NCI-H345 treated with DMSO at 0.1 percent for 48 hours (cell line): ENCODE data around the gene B4GALT6.

Experiments used
- DNase-seq: peaks from one replicate; lab custom pipeline; 2025; ENCODE audit not compliant: unreplicated experiment; lab: John Stamatoyannopoulos, UW

Gene B4GALT6

DNA sequence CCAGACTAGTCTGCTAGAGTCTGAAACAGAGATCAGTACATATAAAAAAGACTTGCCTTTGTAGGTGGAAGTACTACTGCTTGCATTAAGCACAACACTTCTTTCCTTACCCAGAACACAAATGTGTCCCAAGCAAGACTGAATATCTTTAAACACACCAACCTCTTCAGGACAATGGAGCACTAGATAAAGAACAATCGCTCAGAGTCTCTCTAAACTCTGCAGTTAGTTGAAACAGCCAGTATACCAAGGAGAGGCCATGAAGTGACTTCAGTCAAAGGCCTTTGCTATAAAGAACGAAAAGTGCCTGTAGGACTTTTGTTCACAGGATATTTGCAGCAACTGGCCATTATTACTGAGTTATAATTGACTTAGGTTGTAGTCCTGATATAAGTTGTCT, 9.9 kb upstream of the B4GALT6 start:
- DNase-seq, result no peak

DNA sequence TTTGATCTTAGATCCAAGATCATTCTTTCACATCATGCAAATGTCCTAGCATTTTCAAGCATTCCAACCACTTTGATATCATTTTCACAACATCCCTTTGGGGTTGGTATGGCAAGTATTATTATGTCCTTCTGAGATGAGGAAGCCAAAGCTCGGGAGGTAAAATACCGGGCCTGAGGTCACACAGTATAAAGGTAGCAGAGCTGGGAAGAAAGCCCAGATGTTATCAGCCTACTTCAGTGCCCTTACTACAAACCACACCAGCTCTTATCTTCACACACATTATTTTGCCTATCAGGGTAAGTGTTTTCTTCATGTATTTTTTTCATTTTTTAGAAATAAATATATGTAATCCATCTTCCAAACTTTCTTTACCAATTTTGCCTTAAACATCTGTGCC, 4.2 kb upstream of the B4GALT6 start:
- DNase-seq, result no peak

- DNase-seq, result no peak
Observed at GRCh38 chr18:31686986-31687928, 2.9 kb upstream of the B4GALT6 start.

DNA sequence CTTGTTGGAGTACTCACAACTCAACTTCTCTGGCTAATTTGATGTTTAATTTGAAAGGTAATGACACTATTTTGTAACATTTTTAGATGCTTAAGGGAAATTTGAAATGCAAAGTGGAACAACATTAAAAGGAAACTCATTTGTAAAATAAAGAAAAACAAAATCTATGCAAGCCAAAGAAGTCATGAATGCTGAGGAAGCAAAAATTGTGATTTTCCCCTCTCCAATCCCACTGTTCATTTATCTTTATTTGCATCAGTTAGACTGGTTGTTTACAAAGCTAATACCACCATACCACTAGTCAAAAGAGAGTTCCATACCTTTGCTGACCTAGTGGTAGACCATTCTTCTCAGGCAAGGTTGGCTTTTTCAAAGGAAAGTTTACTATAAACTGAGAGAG, 2.2 kb upstream of the B4GALT6 start:
- DNase-seq, result no peak

- DNase-seq, result peak; percentile 36
Observed at GRCh38 chr18:31685097-31686082, 1.0 kb upstream of the B4GALT6 start.

DNA sequence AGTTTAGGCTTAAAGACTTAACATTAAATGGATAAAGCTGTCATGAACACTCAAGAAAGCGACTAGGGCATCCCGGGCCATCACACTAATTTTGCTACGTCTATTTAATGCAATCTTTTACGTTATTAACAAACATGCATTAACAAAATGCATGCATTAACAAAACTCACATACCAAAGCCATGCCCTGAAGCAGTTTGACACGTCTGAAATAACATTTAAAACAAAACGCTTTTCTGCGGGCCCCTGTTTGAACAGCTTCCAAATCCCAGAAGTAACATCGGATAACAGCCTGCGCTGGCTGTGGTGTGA, 458 bp downstream of the B4GALT6 start:
- DNase-seq, result peak; percentile 34

- DNase-seq, result no peak
Observed at GRCh38 chr18:31683106-31683505, 1.3 kb downstream of the B4GALT6 start.

GRCh38 chr18:31680831-31681568, 3.4 kb downstream of the B4GALT6 start:
- DNase-seq, result no peak

DNA sequence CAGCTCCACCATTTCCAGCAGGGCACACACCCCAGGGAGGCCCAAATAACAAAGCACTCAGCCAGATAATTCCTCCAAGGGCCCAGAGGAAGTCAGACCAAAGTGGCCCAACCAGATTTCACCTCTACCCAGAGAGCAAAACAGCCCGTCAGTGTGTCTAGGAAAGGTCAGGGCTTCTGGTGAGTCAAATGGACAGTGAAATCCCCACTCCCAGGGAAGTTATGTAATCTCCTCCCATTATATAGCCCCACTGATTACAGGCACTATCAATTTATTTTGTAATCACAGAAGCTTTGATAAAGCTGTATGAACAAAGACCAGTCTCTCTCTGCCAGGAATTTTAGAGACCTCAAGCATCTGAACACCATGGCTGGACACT, 4.0 kb downstream of the B4GALT6 start:
- no peak for DNase-seq

DNA sequence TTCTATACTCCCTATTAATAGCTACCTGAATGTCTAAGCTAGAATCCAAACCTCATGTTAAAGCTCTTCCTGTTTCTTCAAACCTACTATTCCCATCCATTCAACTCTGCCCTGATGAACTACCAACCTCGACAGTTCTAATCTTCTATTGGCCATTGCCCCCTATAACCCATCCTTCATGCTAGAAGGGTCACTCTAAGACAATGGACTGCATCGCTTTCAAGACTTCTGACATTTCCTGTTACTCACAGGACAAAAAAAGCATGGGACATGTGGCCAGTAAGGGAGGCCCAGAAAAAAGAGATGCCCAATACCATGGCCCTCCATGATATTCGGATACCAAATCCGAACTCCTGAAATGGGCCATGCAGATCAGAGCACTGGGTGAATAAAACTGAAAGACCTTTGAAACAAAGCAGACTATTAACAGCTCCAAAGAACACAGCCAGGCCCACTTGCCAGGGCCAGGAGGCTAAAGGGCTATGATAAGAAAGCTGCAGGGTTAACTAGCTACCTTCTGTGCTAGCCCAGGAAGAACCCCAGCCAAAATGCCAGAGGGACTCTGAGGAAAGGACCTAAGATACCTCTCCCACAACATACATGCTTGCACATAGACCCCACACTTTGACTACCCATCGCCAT, 4.5 kb downstream of the B4GALT6 start:
- DNase-seq, result no peak

DNA sequence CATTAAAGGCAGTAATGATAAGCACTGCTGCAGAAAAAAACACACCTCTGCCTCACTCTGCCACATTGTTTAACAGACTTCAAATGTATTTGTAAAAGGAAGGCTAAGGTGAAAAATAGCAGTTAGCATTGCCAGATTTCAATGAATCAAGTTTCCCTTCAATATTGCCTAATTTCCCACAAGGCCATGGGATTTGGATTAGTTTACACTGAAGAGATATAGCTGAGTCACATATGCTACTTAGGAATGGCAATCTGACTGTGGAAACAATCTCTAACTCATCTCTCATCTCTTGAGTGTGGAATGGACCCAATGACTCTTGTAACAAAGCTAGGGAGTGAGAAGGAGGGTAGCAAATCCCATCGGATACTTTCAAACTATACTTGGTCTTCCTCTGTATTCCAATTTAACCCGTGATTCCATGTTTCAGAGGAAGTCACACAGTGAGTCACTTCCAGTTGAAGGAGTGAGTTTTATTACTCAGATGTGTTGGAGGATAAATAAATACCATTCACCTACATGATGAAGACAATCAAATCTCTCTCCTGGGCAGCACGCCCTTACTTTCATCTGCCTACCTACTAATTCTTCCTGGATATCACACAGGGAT, 5.1 kb downstream of the B4GALT6 start:
- no peak for DNase-seq

DNA sequence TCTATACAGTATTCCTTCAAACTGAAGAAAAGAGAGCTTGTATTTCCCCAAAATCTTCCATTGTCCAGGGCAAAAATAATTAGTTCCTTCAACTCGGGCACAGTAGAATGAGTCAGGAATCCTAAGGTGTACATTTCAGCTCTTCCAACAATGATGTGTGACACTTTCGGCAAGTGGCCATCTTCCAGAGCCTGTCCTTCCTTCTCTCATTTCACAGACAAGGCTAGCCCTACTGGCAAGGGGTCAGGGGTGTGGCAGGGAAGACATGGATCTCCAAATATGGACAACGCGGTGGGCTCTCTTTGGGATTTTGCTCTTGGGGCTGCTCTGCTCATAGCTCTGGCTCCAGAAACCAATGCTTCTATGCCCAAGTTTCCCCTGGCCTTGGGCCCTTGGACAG, 6.0 kb downstream of the B4GALT6 start:
- no peak for DNase-seq

DNA sequence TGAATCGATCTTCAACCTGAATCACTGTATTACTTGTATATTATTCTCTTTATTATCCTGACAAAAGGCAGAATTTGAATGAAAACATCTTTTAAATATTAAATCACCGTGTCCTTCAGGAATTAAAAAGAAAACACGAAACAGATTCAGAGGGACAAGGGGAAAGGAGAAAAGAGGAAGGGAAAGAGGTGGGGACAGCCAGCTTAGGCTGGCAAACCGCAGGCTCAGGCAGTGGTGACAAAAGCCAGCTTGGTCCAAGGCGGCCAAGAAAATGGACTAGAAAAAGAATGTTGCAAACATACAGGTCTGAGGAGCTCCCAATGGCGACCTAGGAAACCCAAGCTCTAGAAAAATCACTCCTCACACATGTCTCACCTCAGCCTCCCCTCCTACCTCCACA, 6.8 kb downstream of the B4GALT6 start:
- DNase-seq, result no peak

- no peak for DNase-seq
Observed at GRCh38 chr18:31675404-31675803, 9.0 kb downstream of the B4GALT6 start.

GRCh38 chr18:31672628-31673135, 11.7 kb downstream of the B4GALT6 start:
- DNase-seq, result no peak

DNA sequence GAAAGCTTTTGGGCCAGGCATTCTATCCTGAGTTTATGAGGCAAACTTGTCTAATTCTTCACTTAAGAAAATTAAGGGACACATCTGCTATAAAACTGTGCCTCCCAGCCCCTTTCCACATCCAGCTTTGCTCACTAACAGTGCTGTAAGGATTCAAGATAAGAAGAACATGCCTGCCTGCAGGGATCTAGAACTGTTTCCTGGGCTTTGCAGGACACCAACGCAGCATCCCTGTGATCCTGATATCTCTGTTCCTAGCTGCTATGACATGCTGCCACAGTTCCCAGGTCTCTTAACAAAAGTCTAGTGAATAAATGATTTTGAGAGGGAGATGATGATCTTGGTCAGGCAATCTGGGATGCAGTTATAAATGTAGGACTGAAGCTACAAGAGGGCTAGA, 12.4 kb downstream of the B4GALT6 start:
- DNase-seq, result no peak

- no peak for DNase-seq
Observed at GRCh38 chr18:31669541-31669940, 14.8 kb downstream of the B4GALT6 start.

GRCh38 chr18:31667185-31667584, 17.2 kb downstream of the B4GALT6 start:
- DNase-seq, result no peak

- no peak for DNase-seq
Observed at GRCh38 chr18:31666055-31666454, 18.3 kb downstream of the B4GALT6 start.

DNA sequence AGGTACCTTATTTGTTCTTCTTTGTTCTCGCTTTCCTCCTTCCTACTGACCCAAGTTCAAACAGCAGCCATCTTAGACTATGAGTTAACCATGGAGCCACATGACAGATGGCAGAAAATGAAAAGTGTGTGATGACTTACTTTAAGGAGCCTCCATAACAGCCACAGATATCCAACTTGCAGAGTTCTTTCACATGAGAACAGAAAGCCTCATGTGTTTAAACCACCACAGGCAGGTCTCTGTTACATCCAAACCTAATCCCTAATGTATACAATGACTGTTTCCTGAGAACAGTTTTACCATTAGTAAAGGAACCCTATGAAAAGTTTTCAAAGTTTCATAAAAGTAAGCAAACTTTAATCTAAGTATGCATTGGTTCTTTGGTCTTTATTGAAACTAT, 20.3 kb downstream of the B4GALT6 start:
- no peak for DNase-seq
